Measurements from ENCODE around the gene CDO1.

GRCh38 chr5:115766608-115767007, 49.9 kb downstream of the CDO1 start:
- TF ChIP-seq POLR2AphosphoS5 (IDR thresholded peaks at IDR 0.05) (no peak), EP300 (IDR thresholded peaks at IDR 0.05) (no peak), CTCF (IDR thresholded peaks at IDR 0.05) (no peak), POLR2A (IDR thresholded peaks at IDR 0.05; ENCODE audit: low read depth) (no peak)

Measured in esophagus muscularis mucosa (tissue), 4 donors.